ENCODE results near the gene MXD3. TPM values are rescaled to one million over a fixed set of nuclear protein-coding genes. Genes with fewer than 3 reads are reported as not detected.
A peak's percentile ranks its signal among the peaks of the same experiment; 100 is the strongest.

The MXD3 gene
- polyA plus RNA-seq, 3 donors: 21.5 to 61.9 (median 25.5) TPM

DNA sequence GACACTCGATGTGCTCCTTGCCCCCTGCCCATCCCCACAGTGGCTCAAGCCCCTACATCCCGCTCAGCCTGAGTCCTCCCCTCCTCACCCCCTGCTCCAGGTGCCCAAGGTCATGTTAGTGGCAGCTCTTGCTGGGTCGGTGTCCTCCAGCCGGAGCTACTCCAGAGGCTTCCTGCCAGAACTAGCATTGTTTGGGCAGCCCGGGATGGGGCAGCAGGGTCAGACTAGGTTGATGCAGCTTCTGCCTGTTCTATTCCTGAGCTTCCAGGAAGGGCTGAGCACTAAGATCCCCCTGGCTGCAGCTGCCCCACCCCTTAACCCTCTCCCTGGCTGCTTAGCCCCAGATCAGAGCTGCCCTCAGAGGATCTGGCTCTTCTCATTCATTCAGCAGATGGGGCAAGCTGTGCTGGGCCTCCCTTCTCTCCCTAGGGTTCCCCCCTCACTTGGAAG is 46.7 kb upstream of the MXD3 start:
- peak overlapping the region; percentile 96 for H3K4me2 ChIP-seq (replicated peaks; ENCODE audit: extremely low read depth, low read length, poor library complexity, severe bottlenecking)
- intact Hi-C loops (cut with micrococcal nuclease): no loop called here

DNA sequence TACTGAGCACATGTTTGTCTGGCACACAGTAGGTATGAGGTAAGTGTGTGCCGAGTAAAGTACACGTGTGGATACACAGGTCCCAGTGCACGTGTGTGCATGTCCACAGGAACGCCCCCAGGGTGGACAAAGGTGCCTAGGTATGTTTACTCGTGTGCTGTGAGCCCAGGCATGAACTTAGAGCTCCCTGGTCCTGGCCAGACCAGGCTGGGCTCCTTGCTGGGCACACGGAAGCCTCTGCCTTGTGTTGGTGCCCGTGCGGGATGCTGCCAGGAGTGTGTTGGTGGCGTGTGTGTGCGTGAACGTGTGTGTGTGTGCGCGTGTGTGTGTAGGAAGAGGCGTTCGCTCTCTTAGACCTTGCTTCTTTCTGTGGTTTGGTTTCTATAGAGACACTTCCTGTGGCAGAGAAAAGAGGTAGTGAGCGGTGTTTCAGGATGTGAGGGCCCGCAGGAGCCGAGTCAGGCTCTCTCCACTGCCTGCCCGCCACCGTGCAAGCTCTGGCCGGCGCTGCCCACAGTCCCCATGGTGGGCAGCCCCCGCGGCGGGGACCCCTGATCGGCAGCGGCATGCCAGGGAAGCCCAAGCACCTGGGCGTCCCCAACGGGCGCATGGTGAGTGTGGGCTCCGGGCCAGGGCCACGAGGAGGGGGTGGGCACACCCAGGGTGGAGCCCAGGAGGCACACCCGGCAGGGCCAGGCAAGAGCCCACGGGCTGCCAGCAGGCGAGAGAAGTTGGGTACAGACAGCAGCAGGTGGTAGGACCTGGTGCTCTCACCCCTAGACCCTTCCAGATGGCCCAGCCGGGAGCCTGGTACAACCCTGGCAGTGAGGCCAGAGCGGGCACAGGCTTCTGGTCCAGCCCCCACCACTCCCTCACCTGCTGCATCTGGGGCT is 46.0 kb upstream of the MXD3 start, which contains the start of gene RGS14:
TSS of gene RGS14 (plus strand) at position 466 of the 893 bp plus-strand sequence. CDS start at position 567, 101 bp downstream.
- H3K4me2 ChIP-seq (replicated peaks; ENCODE audit: extremely low read depth, low read length, poor library complexity, severe bottlenecking): peak within 1 kb of the TSS; percentile 96
- peaks cover 0 to 5% (median 1%) of the 10 kb centered on the region in 3 donors for H3K27me3 Mint-ChIP-seq (ENCODE audit: low read depth in 3 of 3)

More for the DNA sequence above, 46.7 kb upstream of the MXD3 start:
- peaks cover 0 to 7% of the 10 kb centered on the region in 2 donors for H3K9me3 ChIP-seq (replicated peaks in 1 of 2; ENCODE audit: control insufficient read depth in 1 of 2, insufficient read depth in 1 of 2, low read length in 2 of 2)
- peaks cover 51% of the 10 kb centered on the region for H4K20me1 ChIP-seq (ENCODE audit: insufficient read depth, low read length)
- peaks cover 92 to 100% of the 10 kb centered on the region in 2 donors for H3K4me1 ChIP-seq (ENCODE audit: control insufficient read depth in 1 of 2, insufficient read depth in 2 of 2, low read length in 2 of 2)
- H3K27ac ChIP-seq (ENCODE audit: low read depth in 1 of 2, low read length in 2 of 2): peak overlapping the region; percentile 58 to 87
- H3K79me2 ChIP-seq (ENCODE audit: insufficient read depth, low read length): peaks cover 55% of the 10 kb centered on the region
- H2AFZ ChIP-seq (ENCODE audit: insufficient read depth, low read depth, low read length, poor library complexity, severe bottlenecking): peak overlapping the region; percentile 65
- H3K27ac Mint-ChIP-seq: peak overlapping the region; percentile 80 to 96 (median 94)
- peaks cover 3 to 12% (median 7%) of the 10 kb centered on the region in 7 donors for H3K9me3 Mint-ChIP-seq
- H3K27me3 ChIP-seq (ENCODE audit: control insufficient read depth in 2 of 2, insufficient read depth in 2 of 2, low read length in 2 of 2): no peaks in the 10 kb centered on the region
- peak overlapping the region; percentile 89 to 95 for H3K4me3 Mint-ChIP-seq
- H3K9ac ChIP-seq (ENCODE audit: insufficient read depth, low read length, poor library complexity, severe bottlenecking): peak overlapping the region; percentile 81
- peaks cover 0 to 5% (median 3%) of the 10 kb centered on the region in 3 donors for H3K27me3 Mint-ChIP-seq (ENCODE audit: low read depth in 3 of 3)
- peak overlapping the region; percentile 61 to 96 (median 84) for H3K4me3 ChIP-seq (replicated peaks in 1 of 3; ENCODE audit: low read depth in 2 of 3, low read length in 3 of 3)
- H3K36me3 Mint-ChIP-seq: peaks cover 13 to 24% of the 10 kb centered on the region in 2 donors
- DNase-seq: no peak
- WGBS (ENCODE audit: insufficient coverage): 0% methylated on average over 5 of the region's 5 CpGs
- TF ChIP-seq, protein P1, sequence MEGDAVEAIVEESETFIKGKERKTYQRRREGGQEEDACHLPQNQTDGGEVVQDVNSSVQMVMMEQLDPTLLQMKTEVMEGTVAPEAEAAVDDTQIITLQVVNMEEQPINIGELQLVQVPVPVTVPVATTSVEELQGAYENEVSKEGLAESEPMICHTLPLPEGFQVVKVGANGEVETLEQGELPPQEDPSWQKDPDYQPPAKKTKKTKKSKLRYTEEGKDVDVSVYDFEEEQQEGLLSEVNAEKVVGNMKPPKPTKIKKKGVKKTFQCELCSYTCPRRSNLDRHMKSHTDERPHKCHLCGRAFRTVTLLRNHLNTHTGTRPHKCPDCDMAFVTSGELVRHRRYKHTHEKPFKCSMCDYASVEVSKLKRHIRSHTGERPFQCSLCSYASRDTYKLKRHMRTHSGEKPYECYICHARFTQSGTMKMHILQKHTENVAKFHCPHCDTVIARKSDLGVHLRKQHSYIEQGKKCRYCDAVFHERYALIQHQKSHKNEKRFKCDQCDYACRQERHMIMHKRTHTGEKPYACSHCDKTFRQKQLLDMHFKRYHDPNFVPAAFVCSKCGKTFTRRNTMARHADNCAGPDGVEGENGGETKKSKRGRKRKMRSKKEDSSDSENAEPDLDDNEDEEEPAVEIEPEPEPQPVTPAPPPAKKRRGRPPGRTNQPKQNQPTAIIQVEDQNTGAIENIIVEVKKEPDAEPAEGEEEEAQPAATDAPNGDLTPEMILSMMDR (IDR thresholded peaks at IDR 0.05): no peak
- H3K36me3 ChIP-seq (replicated peaks in 1 of 2; ENCODE audit: control insufficient read depth in 1 of 2, insufficient read depth in 2 of 2, low read length in 2 of 2): peaks cover 2 to 6% of the 10 kb centered on the region in 2 donors
- H3K4me1 Mint-ChIP-seq: peaks cover 90% of the 10 kb centered on the region

More for the DNA sequence above, 46.0 kb upstream of the MXD3 start, which contains the start of gene RGS14:
- Histone ChIP-seq H3K4me3 (replicated peaks in 1 of 3; ENCODE audit: low read depth in 2 of 3, low read length in 3 of 3) (peak within 1 kb of the TSS; percentile 61 to 96 (median 84)), H3K9me3 (replicated peaks in 1 of 2; ENCODE audit: control insufficient read depth in 1 of 2, insufficient read depth in 1 of 2, low read length in 2 of 2) (peaks cover 0 to 7% of the 10 kb centered on the region in 2 donors), H3K79me2 (ENCODE audit: insufficient read depth, low read length) (peaks cover 48% of the 10 kb centered on the region), H3K36me3 (replicated peaks in 1 of 2; ENCODE audit: control insufficient read depth in 1 of 2, insufficient read depth in 2 of 2, low read length in 2 of 2) (peaks cover 2 to 6% of the 10 kb centered on the region in 2 donors), H3K27ac (ENCODE audit: low read depth in 1 of 2, low read length in 2 of 2) (peak within 1 kb of the TSS; percentile 58 to 87), H4K20me1 (ENCODE audit: insufficient read depth, low read length) (peaks cover 44% of the 10 kb centered on the region), H2AFZ (ENCODE audit: insufficient read depth, low read depth, low read length, poor library complexity, severe bottlenecking) (peak within 1 kb of the TSS; percentile 65), H3K27me3 (ENCODE audit: control insufficient read depth in 2 of 2, insufficient read depth in 2 of 2, low read length in 2 of 2) (no peaks in the 10 kb centered on the region), H3K4me1 (ENCODE audit: control insufficient read depth in 1 of 2, insufficient read depth in 2 of 2, low read length in 2 of 2) (peaks cover 94 to 100% of the 10 kb centered on the region in 2 donors), H3K9ac (ENCODE audit: insufficient read depth, low read length, poor library complexity, severe bottlenecking) (peak within 1 kb of the TSS; percentile 81)
- H3K4me1 Mint-ChIP-seq: peaks cover 91% of the 10 kb centered on the region
- H3K36me3 Mint-ChIP-seq: peaks cover 13 to 24% of the 10 kb centered on the region in 2 donors
- under 1% methylated on average over 34 of the region's 37 CpGs for WGBS (ENCODE audit: insufficient coverage)
- H3K4me3 Mint-ChIP-seq: peak within 1 kb of the TSS; percentile 89 to 95
- TF ChIP-seq, protein P1 (IDR thresholded peaks at IDR 0.05): no peak
- H3K27ac Mint-ChIP-seq: peak within 1 kb of the TSS; percentile 86 to 96 (median 94)
- H3K9me3 Mint-ChIP-seq: peaks cover 3 to 11% (median 7%) of the 10 kb centered on the region in 7 donors
- peak; percentile 82 to 90 (median 87) for DNase-seq
- intact Hi-C loops (cut with micrococcal nuclease): no loop called here

Measured in CD14-positive monocyte (primary cell).